Head of caudate nucleus (tissue), 42 donors: Measurements from ENCODE around the gene GASK1A.
"Not testable (repeated sequence)": the region's sequence is repeated elsewhere in the genome, so short reads cannot be mapped to it uniquely, and the experiment has no call there.

ENCODE experiments used
- DNase-seq, 42 donors: peaks; one replicate each; pipeline versions ENCODE4 v3.0.0 to v3.0.0-alpha.2; 2020 to 2021; ENCODE audit warnings: mixed read lengths in 7 of 42
- intact Hi-C: fragments of 100-400 bp; cut with DNase I; formaldehyde crosslinking; loops from one replicate; pipeline ENCODE4 v1.15.0; 2022

The GASK1A gene

DNA sequence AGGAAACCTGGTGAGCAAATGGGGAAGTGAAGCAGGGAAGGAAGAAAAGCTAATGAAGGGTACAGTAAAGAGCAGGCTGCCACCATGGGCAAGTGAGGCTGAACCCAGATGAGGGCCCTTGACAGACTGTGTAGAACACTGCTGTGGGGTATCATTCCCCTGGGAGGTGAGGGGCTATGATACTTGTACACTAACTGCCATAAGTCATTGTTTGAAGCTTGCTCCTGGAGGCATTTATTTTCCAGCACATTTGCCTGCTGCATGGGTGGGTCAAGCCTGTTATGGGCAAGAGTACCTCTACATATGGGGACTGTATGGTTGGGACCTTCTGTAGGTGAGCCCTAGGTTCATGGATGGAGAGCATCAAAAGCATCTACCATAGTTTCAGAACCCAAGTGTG, 69.4 kb downstream of the GASK1A start:
- intact Hi-C loops, result no loop called here
- peak in 1 of 42 donors; percentile 4 for DNase-seq

DNA sequence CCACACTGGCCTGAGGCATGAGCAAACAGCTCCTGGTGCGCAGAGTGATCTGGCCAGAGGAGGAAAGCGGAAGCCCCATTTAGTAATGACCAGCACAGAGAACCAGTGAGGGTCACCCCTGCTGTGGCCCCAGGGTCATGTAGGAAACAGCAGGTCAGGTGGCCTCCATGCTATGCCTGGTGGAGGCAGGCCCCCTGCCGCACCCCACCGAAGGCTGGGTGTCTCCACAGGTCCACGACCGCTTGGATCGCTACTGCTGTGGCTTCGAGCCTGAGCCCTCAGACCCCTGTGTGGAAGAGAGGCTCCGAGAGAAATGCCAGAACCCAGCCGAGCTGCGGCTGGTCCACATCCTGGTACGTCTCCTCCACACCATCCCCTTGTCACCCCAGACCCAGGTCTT, 74.2 kb downstream of the GASK1A start:
- intact Hi-C loops, result no loop called here
- DNase-seq, result peak in 1 of 42 donors; percentile 25

DNA sequence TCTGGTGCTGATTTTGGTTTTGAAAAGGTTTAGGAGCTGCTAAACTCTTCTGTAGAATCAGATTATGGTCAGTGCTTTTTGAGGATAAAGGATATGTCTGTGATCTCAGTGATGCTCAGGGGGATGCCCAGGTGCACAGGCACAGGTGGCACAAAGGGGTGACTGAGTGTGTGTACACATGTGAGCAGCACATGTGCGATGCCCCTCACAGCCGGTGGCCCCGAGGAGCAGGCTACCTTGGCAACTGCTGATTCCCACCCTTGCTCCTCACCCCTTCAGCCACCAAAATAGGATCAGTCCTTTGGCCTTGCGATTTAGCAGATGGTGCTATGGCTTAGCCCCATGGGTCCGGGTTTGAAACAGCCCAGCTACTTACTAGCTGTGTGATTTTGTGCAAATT, 75.6 kb downstream of the GASK1A start:
- intact Hi-C loops, result no loop called here
- peak in 1 of 42 donors; percentile 13 for DNase-seq

DNA sequence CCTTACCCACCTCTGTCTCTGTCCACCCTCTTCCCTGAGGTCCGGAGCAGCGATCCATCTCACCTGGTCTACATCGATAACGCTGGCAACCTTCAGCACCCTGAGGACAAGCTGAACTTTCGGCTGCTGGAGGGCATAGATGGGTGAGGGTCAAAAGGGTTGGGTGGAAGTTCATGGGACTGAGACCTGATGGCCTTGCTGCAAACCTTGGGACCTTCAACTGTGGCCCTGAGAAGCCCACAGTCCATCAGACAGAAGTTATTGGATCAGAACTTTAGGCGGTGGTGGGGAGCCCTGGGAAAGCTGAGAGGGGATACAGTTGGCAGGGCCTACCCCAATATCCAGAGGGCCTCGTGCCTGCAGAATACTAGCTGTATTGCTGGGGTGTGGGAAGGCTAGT, 76.3 kb downstream of the GASK1A start:
- intact Hi-C loops, result no loop called here

DNA sequence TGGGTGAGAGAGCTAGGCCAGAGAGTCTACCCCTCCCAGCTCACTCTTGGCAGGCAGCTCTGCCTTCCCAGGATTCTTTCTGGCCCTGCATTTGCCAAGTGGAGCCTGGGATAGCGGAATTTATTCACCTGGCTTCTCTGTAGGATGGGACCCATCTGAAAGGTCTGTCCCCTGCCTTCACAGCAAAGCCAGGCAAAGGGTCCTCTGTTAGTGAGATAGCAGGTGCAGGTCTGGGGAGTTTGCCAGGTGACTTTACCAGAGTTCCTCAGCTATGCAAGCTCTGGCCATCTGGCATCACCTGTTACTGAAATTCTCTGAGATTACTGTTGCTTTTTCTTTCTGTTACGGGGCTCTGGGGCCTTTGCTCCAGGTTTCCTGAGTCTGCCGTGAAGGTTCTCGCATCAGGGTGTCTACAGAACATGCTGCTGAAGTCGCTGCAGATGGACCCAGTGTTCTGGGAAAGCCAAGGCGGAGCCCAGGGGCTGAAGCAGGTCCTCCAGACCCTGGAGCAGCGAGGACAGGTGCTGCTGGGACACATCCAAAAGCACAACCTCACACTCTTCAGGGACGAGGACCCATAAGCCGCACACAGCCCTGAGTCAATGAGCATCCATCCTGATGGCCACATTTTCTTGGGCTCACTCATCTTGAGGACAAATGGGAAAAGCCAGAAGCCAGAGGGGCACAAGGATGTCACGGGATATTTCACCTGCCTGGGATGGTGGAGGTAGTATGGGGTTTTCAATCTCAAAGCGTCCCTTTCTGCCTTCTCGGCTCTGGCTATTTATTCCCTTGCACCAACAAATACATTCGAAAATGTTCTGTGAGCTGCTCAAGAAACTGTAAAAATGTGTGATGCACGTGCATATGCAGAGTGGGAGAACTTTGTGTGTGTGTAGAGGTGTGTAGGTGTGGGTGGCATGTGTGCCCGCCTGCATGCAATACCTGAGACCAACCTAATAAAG, 77.0 kb downstream of the GASK1A start:
- peak in 1 of 42 donors; percentile 27 for DNase-seq
- intact Hi-C loops, result no loop called here

More for the DNA sequence above, 76.3 kb downstream of the GASK1A start:
- no peak for DNase-seq

DNA sequence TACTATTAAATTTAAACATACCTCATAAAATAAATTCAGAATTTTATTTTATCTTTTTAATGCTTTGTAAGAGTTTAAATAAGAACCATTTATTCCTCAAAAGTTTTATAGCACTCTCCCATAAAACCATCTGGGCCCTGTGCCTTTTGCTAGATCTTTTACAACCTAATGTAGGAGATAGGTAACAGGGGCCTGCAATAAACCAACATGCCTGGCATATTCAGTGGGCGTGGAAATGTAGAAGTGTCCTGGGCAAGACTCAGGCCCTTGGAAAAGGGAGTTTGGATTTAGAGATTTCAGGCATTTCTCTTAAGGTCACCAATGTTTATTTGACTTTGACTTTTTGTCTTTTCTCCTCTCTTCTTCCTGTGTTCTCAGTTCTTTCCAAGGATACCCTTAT, 80.3 kb downstream of the GASK1A start:
- no peak for DNase-seq
- intact Hi-C loops, result no loop called here

DNA sequence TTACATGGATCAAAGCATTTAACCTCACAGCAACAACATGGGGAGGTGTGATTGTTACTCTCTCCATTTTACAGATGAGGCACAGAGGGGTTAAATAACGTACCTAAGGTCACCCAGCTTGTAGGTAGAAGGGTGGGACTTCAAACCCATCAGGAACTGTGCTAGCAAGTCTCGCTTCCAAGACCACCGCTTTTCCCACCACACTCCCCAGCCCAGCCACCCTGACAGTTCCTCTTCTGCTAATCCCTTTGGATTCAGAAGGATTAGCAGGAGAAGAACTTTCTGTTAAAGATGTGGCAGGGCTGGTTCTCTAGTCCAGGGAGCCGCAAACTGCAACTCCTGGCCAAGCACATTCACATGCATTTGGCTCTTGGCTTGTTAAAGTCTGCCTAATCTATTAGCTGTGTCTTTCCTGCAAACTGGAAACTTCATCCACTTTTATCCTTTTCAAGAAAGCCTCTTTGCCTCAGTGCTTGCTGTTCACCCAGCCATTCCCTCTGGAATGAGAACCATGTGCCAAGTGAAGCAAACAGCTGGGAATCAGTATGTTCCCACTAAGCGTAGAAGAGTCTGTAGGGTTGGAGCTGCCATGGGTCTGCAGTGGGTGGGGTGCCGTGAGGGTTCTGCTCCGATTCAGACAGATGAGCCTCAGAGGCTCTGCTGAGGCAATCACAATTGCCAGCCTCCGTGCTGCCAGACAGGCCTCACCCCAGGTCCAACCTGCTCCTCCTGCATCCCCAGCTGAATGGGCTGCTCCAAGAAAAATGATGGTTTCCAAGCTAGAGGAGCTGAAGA, 82.2 kb downstream of the GASK1A start:
- DNase-seq, result no peak
- intact Hi-C loops, result no loop called here

DNA sequence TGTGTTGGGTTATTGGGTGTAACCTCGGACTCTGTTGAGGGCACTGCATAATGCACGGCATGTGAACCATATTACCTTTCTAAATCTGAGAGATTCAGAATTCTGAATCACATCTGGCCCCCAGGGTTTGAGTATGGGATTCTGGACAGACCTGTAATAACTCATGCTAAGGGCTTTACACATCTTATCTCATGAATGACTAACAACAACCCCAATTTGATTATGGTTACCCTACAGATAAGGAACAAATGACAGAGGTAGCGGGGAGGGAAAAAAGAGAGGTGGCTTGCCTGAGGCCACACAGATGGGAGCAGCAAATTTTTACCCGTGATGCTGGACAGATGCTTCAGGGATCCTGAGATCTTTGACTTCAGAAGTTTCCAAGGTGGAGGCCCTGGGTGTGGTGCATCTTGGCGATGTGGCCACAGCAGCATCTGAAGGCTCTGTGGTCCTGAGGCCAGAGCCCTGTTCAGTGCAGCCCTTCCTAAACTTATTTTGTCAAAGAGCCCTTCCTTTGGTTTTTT, 83.0 kb downstream of the GASK1A start:
- intact Hi-C loops, result no loop called here
- DNase-seq, result no peak

DNA sequence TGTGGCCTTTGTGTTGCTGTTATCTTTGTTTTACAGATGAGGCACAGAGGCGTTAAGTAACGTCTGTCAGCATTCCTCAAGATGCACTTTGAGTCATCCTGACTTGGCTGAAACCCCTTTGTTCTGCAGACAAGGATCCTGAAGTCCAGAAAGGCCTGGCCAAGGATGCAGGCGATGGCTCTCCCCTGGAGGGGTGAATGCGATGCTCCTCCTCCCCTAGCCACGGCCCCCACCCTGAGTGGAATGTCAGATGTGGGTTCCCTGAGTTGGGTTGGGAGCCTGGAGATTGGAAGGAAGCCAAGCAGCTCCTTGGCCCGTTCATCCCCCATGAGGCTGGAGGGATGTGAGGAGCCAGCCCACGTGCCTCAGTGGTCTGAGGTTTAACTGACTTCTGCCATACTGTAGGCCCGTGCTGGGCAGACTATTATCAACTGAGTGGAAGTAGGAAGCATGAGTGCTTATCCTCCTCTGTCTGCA, 83.5 kb downstream of the GASK1A start:
- DNase-seq, result no peak

DNA sequence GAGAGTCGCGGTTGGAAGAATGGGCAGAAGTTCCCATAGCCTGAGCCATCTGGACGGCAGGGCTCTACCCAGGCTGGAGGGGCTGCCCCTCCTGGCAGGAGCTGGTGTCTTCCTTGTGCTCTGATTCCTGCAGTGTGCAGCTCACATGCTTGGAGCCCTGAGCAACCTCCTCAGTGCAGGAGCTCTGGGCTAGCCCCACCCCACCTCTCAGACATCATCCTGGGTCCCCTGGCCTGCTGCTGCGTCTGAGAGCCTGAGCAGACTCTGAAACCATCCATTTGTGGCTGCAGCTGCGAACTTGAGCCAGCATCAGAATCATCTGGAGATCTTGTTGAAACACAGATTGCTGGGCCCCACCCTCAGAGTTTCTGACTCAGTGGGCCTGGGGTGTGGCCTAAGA, 84.0 kb downstream of the GASK1A start:
- intact Hi-C loops, result no loop called here
- no peak for DNase-seq

More for the DNA sequence above, 83.5 kb downstream of the GASK1A start:
- intact Hi-C loops, result no loop called here

DNA sequence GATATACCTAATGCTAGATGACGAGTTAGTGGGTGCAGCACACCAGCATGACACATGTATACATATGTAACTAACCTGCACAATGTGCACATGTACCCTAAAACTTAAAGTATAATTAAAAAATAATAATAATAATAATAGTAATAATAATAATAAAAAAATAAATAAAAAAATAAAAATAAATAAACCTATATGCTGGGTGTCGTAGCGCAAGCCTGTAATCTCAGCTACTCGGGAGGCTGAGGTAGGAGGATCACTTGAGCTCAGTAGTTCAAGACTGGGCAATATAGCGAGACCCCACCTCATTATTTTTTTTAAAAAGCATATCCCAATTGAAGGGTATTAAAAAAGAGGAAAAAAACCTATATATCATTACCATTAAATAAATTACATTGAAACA, 91.6 kb downstream of the GASK1A start:
- DNase-seq, result peak in 1 of 42 donors; percentile 32
- intact Hi-C loops, result not testable (repeated sequence)

DNA sequence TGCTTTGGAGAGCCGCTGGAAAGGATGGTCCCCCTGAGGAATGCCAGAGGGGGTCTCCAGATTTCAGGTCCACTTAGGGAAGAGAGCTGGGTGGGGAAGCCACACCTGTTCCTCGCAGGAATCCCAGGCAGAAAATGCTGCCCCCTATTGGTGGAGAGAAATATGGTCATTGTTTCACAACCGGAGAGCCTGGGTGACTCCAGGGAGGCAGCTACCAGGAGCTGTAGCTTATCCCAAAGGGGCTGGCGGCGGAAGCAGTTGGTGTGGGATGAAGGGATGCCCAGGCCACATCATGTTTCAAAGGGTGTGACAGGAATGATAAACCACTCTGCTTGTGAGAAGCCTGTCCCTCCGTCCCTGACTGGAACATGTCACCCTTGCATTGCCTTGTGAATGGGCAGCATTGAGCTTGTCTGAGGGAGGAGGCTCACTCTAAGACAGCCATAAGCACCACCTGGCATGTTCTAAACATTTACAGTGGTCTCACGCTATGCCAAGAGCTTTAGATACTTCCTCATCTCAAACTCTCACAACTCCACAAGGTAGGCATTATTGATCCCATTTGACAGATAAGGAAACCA, 92.3 kb downstream of the GASK1A start:
- intact Hi-C loops, result no loop called here
- peak in 1 of 42 donors; percentile 32 for DNase-seq

DNA sequence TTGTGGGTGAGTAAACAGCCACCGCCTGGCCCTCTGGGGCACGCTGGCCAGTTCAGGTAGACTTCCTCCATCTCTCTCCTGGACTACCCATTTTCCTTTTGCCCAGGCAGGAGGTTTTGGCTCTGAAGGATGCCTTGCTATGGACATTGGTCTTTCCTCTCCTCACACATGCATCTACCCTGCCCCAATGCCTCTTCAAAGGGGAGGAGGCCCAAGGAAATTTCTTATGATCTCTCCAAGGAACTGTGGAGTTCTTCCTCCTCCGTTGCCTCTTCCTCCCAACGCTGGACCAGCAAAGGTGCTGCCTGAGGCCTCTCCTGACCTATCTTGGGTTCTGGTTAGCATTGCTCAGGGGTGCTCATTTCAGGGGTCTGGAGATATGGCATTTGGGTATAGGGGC, 93.2 kb downstream of the GASK1A start:
- DNase-seq, result peak in 1 of 42 donors; percentile 14
- intact Hi-C loops, result no loop called here

DNA sequence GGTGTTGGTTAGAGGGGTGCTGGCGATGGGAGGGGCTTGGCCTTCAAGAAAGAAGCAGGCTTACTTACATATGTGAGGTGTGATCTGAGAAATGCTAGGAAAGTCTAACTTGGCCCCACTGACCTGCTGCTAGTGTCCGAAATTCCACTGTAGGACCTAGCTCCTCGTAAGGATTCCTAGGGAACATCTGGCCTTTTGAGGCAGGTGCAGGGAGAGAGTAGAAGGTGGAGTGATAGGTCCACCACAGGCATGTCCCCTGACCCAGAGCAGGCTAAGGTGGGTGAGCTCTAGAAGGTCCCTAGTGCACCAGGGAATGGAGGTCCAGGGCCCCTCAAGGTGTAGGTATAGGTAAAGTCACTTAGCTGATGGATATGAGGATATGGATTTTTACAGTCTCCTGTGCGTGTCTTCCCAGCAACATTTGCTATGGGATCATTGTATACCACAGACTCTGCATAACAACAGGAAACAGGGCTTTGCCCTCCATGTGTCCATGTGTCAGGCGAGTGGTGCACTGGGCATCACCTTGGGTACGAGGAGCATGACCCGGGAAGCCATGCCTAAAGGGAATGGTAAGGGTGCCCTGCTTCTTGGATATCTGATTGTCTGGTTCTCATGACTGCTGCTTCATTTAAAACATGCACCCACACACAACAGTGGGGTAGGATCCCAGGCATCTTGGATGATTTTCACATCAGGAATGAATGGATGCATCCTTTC, 94.2 kb downstream of the GASK1A start:
- DNase-seq, result no peak
- intact Hi-C loops, result no loop called here

DNA sequence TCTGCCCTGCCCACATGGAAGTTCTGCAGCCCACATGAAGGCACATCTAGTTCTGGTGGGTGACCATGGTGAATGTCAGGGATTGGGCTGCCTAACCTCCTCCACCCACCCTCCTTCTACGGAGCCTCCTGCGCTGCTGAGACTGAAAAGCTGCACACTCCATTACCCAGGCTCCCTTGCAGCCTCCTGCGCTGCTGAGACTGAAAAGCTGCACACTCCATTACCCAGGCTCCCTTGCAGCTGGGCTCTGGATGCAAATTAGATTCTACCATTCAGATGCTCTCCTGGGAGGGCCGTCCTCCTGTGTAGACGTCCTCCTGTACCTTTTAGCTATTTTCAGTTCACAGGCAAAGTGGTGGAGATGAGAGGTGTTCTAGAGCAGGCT, 94.7 kb downstream of the GASK1A start:
- intact Hi-C loops, result no loop called here
- peak; percentile 53 to 94 (median 78) for DNase-seq

DNA sequence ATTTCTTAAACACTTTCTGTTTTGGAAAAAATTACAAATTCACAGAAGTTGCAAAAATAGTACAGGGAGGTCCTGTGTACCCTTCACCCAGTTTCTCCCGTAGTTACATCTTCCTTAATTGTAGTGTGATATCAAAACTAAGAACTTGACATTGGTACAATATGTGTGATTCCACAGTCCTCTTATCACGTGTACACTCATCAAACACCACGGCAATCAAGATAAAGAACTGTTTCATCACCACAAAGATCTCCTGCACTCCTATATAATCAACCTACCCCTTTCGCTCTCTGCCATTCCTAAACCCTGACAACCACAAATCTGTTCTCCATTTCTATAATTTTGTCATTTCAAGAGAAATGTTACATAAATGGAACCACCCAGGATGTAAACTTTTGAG, 95.4 kb downstream of the GASK1A start:
- peak in 1 of 42 donors; percentile 7 for DNase-seq
- intact Hi-C loops, result no loop called here

DNA sequence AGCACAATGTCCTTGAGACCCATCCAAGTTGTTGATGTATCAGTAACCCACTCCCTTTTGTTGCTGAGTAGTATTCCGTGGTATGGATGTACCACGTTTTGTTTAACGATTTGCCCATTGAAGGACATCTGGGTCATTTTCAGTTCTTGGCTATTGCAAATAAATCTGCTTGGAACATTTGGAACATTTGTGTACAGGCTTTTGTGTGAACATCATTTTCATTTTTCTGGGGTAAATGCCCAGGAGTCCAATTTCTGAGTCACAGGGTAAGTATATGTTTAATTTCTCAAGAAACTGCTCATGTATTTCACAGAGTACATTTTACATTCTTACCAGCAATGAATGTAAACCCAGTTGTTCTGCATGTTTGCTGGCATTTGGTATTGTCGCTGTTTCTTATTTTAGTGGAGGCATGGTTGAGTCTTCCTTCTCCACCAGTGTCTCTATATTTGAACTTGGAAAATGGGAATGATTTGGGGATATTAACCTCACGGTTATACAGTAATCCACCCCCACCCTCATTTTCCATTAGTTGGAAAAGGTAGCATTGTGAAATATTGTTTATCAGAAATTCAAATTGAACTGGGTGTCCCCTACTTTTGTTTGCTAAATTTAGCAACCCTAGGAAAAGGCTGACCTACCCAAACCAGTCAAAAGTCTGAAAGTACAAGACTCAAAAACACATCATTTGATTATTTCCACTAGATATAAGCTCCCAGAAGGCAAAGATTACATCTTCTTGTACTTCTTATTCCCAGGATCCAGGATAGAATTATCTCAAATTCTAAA, 96.0 kb downstream of the GASK1A start:
- no peak for DNase-seq
- intact Hi-C loops, result no loop called here
